ENCODE measurements around the gene ACP1.

Gene ACP1

GRCh38 chr2:264493-265468 is at the start of gene ACP1:
Gene ACP1, plus strand, starts transcription at chr2:264947. Its CDS starts 18 bp downstream, at chr2:264965.
- peak; percentile 96 for DNase-seq

- no peak for DNase-seq
Observed at GRCh38 chr2:216068-216467, 48.7 kb upstream of the ACP1 start.

- no peak for DNase-seq
Observed at GRCh38 chr2:223451-223850, 41.3 kb upstream of the ACP1 start.

GRCh38 chr2:223971-224760 is 40.6 kb upstream of the ACP1 start:
- no peak for DNase-seq

GRCh38 chr2:228115-228514 is 36.6 kb upstream of the ACP1 start:
- DNase-seq: no peak

GRCh38 chr2:228518-229278 is 36.0 kb upstream of the ACP1 start:
- no peak for DNase-seq

GRCh38 chr2:231521-232185 is 33.1 kb upstream of the ACP1 start:
- no peak for DNase-seq

GRCh38 chr2:233030-233429 is 31.7 kb upstream of the ACP1 start:
- no peak for DNase-seq

GRCh38 chr2:234421-234820 is 30.3 kb upstream of the ACP1 start:
- DNase-seq: no peak

GRCh38 chr2:236993-237539 is 27.7 kb upstream of the ACP1 start:
- DNase-seq: no peak

GRCh38 chr2:237878-238277 is 26.9 kb upstream of the ACP1 start:
- no peak for DNase-seq

GRCh38 chr2:238431-238830 is 26.3 kb upstream of the ACP1 start:
- DNase-seq: no peak

GRCh38 chr2:238869-239268 is 25.9 kb upstream of the ACP1 start:
- DNase-seq: no peak

GRCh38 chr2:244547-244946 is 20.2 kb upstream of the ACP1 start:
- DNase-seq: no peak

- peak; percentile 56 for DNase-seq
Observed at GRCh38 chr2:246489-247144, 18.1 kb upstream of the ACP1 start.

- DNase-seq: no peak
Observed at GRCh38 chr2:248724-249123, 16.0 kb upstream of the ACP1 start.

- no peak for DNase-seq
Observed at GRCh38 chr2:249538-250042, 15.2 kb upstream of the ACP1 start.

- DNase-seq: no peak
Observed at GRCh38 chr2:252001-252602, 12.6 kb upstream of the ACP1 start.

- DNase-seq: no peak
Observed at GRCh38 chr2:253202-253638, 11.5 kb upstream of the ACP1 start.

- DNase-seq: no peak
Observed at GRCh38 chr2:254241-254640, 10.5 kb upstream of the ACP1 start.

- DNase-seq: no peak
Observed at GRCh38 chr2:255195-255594, 9.6 kb upstream of the ACP1 start.

All from NCI-H1694 treated with DMSO at 0.1 percent for 48 hours (cell line).